ENCODE data around the gene OTP.

The OTP gene

GRCh38 chr5:77637998-77638762 is at the start of gene OTP:
OTP (minus strand) TSS chr5:77638713; CDS start chr5:77638549, 164 bp downstream.
- no peak for DNase-seq (ENCODE audit: low read depth)

GRCh38 chr5:77683171-77683732 is 44.7 kb upstream of the OTP start:
- DNase-seq (ENCODE audit: low read depth) = no peak

- no peak for DNase-seq (ENCODE audit: low read depth)
Measured at GRCh38 chr5:77670526-77670925, 32.0 kb upstream of the OTP start.

GRCh38 chr5:77669677-77670076 is 31.2 kb upstream of the OTP start:
- DNase-seq (ENCODE audit: low read depth) = no peak

GRCh38 chr5:77663090-77663863 is 24.8 kb upstream of the OTP start:
- DNase-seq (ENCODE audit: low read depth) = no peak

- DNase-seq (ENCODE audit: low read depth) = no peak
Measured at GRCh38 chr5:77662635-77663034, 24.1 kb upstream of the OTP start.

- no peak for DNase-seq (ENCODE audit: low read depth)
Measured at GRCh38 chr5:77658662-77659061, 20.1 kb upstream of the OTP start.

GRCh38 chr5:77651343-77651742 is 12.8 kb upstream of the OTP start:
- DNase-seq (ENCODE audit: low read depth) = no peak

GRCh38 chr5:77650686-77651085 is 12.2 kb upstream of the OTP start:
- no peak for DNase-seq (ENCODE audit: low read depth)

- DNase-seq (ENCODE audit: low read depth) = no peak
Measured at GRCh38 chr5:77649776-77650175, 11.3 kb upstream of the OTP start.

GRCh38 chr5:77645995-77646639 is 7.6 kb upstream of the OTP start:
- DNase-seq (ENCODE audit: low read depth) = no peak

- DNase-seq (ENCODE audit: low read depth) = no peak
Measured at GRCh38 chr5:77645158-77645994, 6.9 kb upstream of the OTP start.

- no peak for DNase-seq (ENCODE audit: low read depth)
Measured at GRCh38 chr5:77644371-77645157, 6.1 kb upstream of the OTP start.

- no peak for DNase-seq (ENCODE audit: low read depth)
Measured at GRCh38 chr5:77643654-77644370, 5.3 kb upstream of the OTP start.

- no peak for DNase-seq (ENCODE audit: low read depth)
Measured at GRCh38 chr5:77642738-77643653, 4.5 kb upstream of the OTP start.

- no peak for DNase-seq (ENCODE audit: low read depth)
Measured at GRCh38 chr5:77641963-77642737, 3.6 kb upstream of the OTP start.

GRCh38 chr5:77641397-77641943 is 3.0 kb upstream of the OTP start:
- no peak for DNase-seq (ENCODE audit: low read depth)
